Stimulated activated CD4-positive, alpha-beta T cell treated with anti-CD3 and anti-CD28 coated beads, Interleukin-15, amount 100 ng/mL, for 1 hour (primary cell): ENCODE data around the gene BZW1.

Source experiments
- DNase-seq, 2 donors: peaks; one replicate each; pipeline ENCODE4 v3.0.0-alpha.2; 2020; ENCODE audit warnings: low read depth in 1 of 2, low spot score in 1 of 2

Gene BZW1

GRCh38 chr2:200811333-200812121 is at the start of gene BZW1:
BZW1 (plus strand) TSS chr2:200811910; CDS start chr2:200813218, 1,308 bp downstream.
- peak; percentile 91 to 92 for DNase-seq

- no peak for DNase-seq
Observed at GRCh38 chr2:200762127-200762526, 49.6 kb upstream of the BZW1 start.

- DNase-seq: no peak
Observed at GRCh38 chr2:200763422-200763821, 48.3 kb upstream of the BZW1 start.

GRCh38 chr2:200765139-200765951 is 46.4 kb upstream of the BZW1 start:
- no peak for DNase-seq

GRCh38 chr2:200765995-200766660 is 45.6 kb upstream of the BZW1 start:
- DNase-seq: no peak

- DNase-seq: no peak
Observed at GRCh38 chr2:200767111-200767885, 44.4 kb upstream of the BZW1 start.

- DNase-seq: no peak
Observed at GRCh38 chr2:200770847-200771246, 40.9 kb upstream of the BZW1 start.

- DNase-seq: no peak
Observed at GRCh38 chr2:200772620-200773019, 39.1 kb upstream of the BZW1 start.

GRCh38 chr2:200773083-200773482 is 38.6 kb upstream of the BZW1 start:
- DNase-seq: no peak

GRCh38 chr2:200774920-200775319 is 36.8 kb upstream of the BZW1 start:
- no peak for DNase-seq

- DNase-seq: no peak
Observed at GRCh38 chr2:200777275-200777674, 34.4 kb upstream of the BZW1 start.

GRCh38 chr2:200778038-200778437 is 33.7 kb upstream of the BZW1 start:
- no peak for DNase-seq

- DNase-seq: no peak
Observed at GRCh38 chr2:200779214-200779613, 32.5 kb upstream of the BZW1 start.

- no peak for DNase-seq
Observed at GRCh38 chr2:200781616-200782015, 30.1 kb upstream of the BZW1 start.

GRCh38 chr2:200782251-200782650 is 29.5 kb upstream of the BZW1 start:
- no peak for DNase-seq

GRCh38 chr2:200784215-200784614 is 27.5 kb upstream of the BZW1 start:
- DNase-seq: no peak

GRCh38 chr2:200786423-200786822 is 25.3 kb upstream of the BZW1 start:
- DNase-seq: no peak

- no peak for DNase-seq
Observed at GRCh38 chr2:200786826-200787225, 24.9 kb upstream of the BZW1 start.

GRCh38 chr2:200787351-200788120 is 24.2 kb upstream of the BZW1 start:
- DNase-seq: no peak

GRCh38 chr2:200788121-200788718 is 23.5 kb upstream of the BZW1 start:
- DNase-seq: no peak
